Ishikawa (cell line): ENCODE measurements around the gene DNAJA4.

Experiments
- CREB1 ChIP-seq: IDR thresholded peaks from 2 replicates; pipeline ENCODE4 v1.6.1; 2012; ENCODE audit warnings: low read depth
- EP300 ChIP-seq: IDR thresholded peaks from 2 replicates; pipeline ENCODE4 v1.6.1; 2012; ENCODE audit warnings: borderline replicate concordance
- FOXM1 ChIP-seq: IDR thresholded peaks from 2 replicates; pipeline ENCODE4 v1.6.1; 2012; ENCODE audit warnings: low read depth, borderline replicate concordance
- NFIC ChIP-seq: IDR thresholded peaks from 2 replicates; pipeline ENCODE4 v1.6.1; 2012
- REST ChIP-seq: IDR thresholded peaks from 2 replicates; pipeline ENCODE4 v1.6.1; 2012; ENCODE audit warnings: low read depth, mild to moderate bottlenecking
- TAF1 ChIP-seq: IDR thresholded peaks from 2 replicates; pipeline ENCODE4 v1.6.1; 2012; ENCODE audit warnings: low read depth, mild to moderate bottlenecking
- TCF12 ChIP-seq: IDR thresholded peaks from 2 replicates; pipeline ENCODE4 v1.6.1; 2012; ENCODE audit warnings: low read depth
- YY1 ChIP-seq: IDR thresholded peaks from 2 replicates; pipeline ENCODE4 v1.6.1; 2012; ENCODE audit warnings: low read depth
- ZBTB7A ChIP-seq: IDR thresholded peaks from 2 replicates; pipeline ENCODE4 v1.6.1; 2012; ENCODE audit warnings: low read depth

GRCh38 chr15:78307976-78308375 is 43.6 kb downstream of the DNAJA4 start:
- TF ChIP-seq YY1 (no peak), REST (no peak), TCF12 (no peak), TAF1 (no peak), NFIC (no peak), CREB1 (no peak), ZBTB7A (no peak), EP300 (no peak), FOXM1 (no peak)
